BLaER1 (cell line): ENCODE measurements around the gene OR14J1.
"Not testable (repeated sequence)": the region's sequence is repeated elsewhere in the genome, so short reads cannot be mapped to it uniquely, and the experiment has no call there.

Experiments used
- H3K27ac ChIP-seq: shearing (Covaris generic); formaldehyde crosslinking; 2 replicates; pipeline ENCODE4 v1.8.1; 2022
- H3K27me3 ChIP-seq: shearing (Covaris generic); formaldehyde crosslinking; 2 replicates; pipeline ENCODE4 v1.8.1; 2022
- H3K36me3 ChIP-seq: shearing (Covaris generic); formaldehyde crosslinking; 2 replicates; pipeline ENCODE4 v1.8.1; 2022
- H3K4me1 ChIP-seq: shearing (Covaris generic); formaldehyde crosslinking; 2 replicates; pipeline ENCODE4 v1.8.1; 2022
- H3K4me2 ChIP-seq: shearing (Covaris generic); formaldehyde crosslinking; 2 replicates; pipeline ENCODE4 v1.8.1; 2022
- H3K4me3 ChIP-seq: shearing (Covaris generic); formaldehyde crosslinking; 2 replicates; pipeline ENCODE4 v1.8.1; 2022
- H3K9ac ChIP-seq: shearing (Covaris generic); formaldehyde crosslinking; 2 replicates; pipeline ENCODE4 v1.8.1; 2022
- H3K9me3 ChIP-seq: shearing (Covaris generic); formaldehyde crosslinking; 2 replicates; pipeline ENCODE4 v1.8.1; 2022
- H4K20me1 ChIP-seq: shearing (Covaris generic); formaldehyde crosslinking; 2 replicates; pipeline ENCODE4 v1.8.1; 2022
- Cebpa-rat ChIP-seq: shearing (Covaris generic); IDR thresholded peaks from 2 replicates; pipeline ENCODE4 v1.8.1; 2022

OR14J1 gene

DNA sequence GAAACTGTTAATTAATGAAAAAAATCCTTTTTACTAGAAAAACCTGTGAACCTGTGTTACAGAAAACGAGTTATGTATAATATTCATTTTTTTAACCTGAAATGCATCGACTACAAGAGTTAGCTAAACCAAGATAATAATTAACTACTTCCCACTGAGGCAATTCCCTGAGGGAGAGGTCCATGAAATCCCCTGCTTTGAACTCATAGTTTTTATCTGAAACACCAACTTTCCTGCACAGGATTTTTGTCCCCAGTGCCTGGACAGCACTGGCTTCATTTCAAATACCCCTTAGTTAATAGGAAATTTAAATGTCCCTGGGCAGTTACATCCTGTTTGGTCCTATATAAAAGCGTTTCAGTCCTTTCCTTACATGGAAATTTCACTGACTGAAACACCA, at the start of gene OR14J1:
TSS of gene OR14J1 (plus strand) at position 386 of the 400 bp plus-strand sequence. CDS start 4,989 bp downstream, outside the sequence.
- TF ChIP-seq Cebpa-rat, result no peak
- no peak within 1 kb of the TSS for H3K4me3 ChIP-seq
- H4K20me1 ChIP-seq, result no peaks in the 10 kb centered on the region

GRCh38 chr6:29251736-29252135, 49.8 kb upstream of the OR14J1 start:
- H3K4me1 ChIP-seq, result no peaks in the 10 kb centered on the region
- H4K20me1 ChIP-seq, result no peaks in the 10 kb centered on the region

More for the DNA sequence above, at the start of gene OR14J1:
- H3K4me2 ChIP-seq, result no peak within 1 kb of the TSS
- no peak within 1 kb of the TSS for H3K27ac ChIP-seq
- no peaks in the 10 kb centered on the region for H3K27me3 ChIP-seq
- H3K36me3 ChIP-seq, result no peaks in the 10 kb centered on the region
- no peaks in the 10 kb centered on the region for H3K9me3 ChIP-seq
- H3K4me1 ChIP-seq, result no peaks in the 10 kb centered on the region
- H3K9ac ChIP-seq, result no peak within 1 kb of the TSS

GRCh38 chr6:29255530-29255929, 46.0 kb upstream of the OR14J1 start:
- Histone ChIP-seq H3K4me2 (no peak overlapping the region), H3K27ac (no peak overlapping the region), H3K9me3 (no peaks in the 10 kb centered on the region), H3K4me3 (no peak overlapping the region), H4K20me1 (no peaks in the 10 kb centered on the region), H3K9ac (no peak overlapping the region), H3K4me1 (no peaks in the 10 kb centered on the region), H3K27me3 (no peaks in the 10 kb centered on the region), H3K36me3 (no peaks in the 10 kb centered on the region)
- no peak for TF ChIP-seq Cebpa-rat

More at GRCh38 chr6:29251736-29252135, 49.8 kb upstream of the OR14J1 start:
- Histone ChIP-seq H3K4me3 (no peak overlapping the region), H3K4me2 (no peak overlapping the region), H3K27me3 (no peaks in the 10 kb centered on the region), H3K27ac (no peak overlapping the region), H3K9ac (no peak overlapping the region), H3K9me3 (no peaks in the 10 kb centered on the region), H3K36me3 (no peaks in the 10 kb centered on the region)
- no peak for TF ChIP-seq Cebpa-rat

DNA sequence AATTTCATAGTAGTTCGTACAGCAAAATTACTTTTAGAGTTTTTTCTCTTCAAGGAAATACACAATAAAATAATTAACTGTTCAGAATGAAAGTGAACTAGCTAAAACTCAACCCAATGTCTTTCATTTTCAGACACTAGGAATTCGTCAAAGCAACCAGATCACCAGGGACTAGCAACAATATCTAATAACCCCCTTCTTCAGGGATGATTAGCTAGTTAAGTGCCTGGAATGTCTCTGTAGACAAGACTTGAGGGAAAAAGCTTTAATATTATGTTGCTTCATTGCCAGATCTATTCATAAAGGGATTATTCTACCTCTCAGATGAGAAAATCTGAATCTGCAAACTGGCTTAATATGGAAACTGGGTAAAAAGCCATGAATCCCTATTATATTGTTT, 41.8 kb upstream of the OR14J1 start:
- Histone ChIP-seq H3K9me3 (peaks cover 3% of the 10 kb centered on the region), H4K20me1 (no peaks in the 10 kb centered on the region), H3K27me3 (no peaks in the 10 kb centered on the region), H3K4me1 (no peaks in the 10 kb centered on the region), H3K4me2 (no peak overlapping the region), H3K9ac (no peak overlapping the region), H3K27ac (no peak overlapping the region), H3K4me3 (no peak overlapping the region), H3K36me3 (no peaks in the 10 kb centered on the region)
- TF ChIP-seq Cebpa-rat, result no peak

GRCh38 chr6:29263001-29263400, 38.5 kb upstream of the OR14J1 start:
- H4K20me1 ChIP-seq, result no peaks in the 10 kb centered on the region
- H3K4me3 ChIP-seq, result no peak overlapping the region
- H3K27ac ChIP-seq, result no peak overlapping the region
- H3K36me3 ChIP-seq, result no peaks in the 10 kb centered on the region
- no peaks in the 10 kb centered on the region for H3K4me1 ChIP-seq
- H3K27me3 ChIP-seq, result no peaks in the 10 kb centered on the region
- H3K9ac ChIP-seq, result no peak overlapping the region
- H3K4me2 ChIP-seq, result no peak overlapping the region
- peaks cover 8% of the 10 kb centered on the region for H3K9me3 ChIP-seq
- no peak for TF ChIP-seq Cebpa-rat

- Histone ChIP-seq H3K4me3 (no peak overlapping the region), H4K20me1 (no peaks in the 10 kb centered on the region), H3K4me2 (no peak overlapping the region), H3K36me3 (no peaks in the 10 kb centered on the region), H3K4me1 (no peaks in the 10 kb centered on the region), H3K27me3 (no peaks in the 10 kb centered on the region), H3K9me3 (no peaks in the 10 kb centered on the region), H3K27ac (no peak overlapping the region), H3K9ac (no peak overlapping the region)
- TF ChIP-seq Cebpa-rat, result no peak
Observed at GRCh38 chr6:29294499-29294914, 7.0 kb upstream of the OR14J1 start.

- Histone ChIP-seq H3K27ac (no peak overlapping the region), H3K4me1 (no peaks in the 10 kb centered on the region), H3K9me3 (no peaks in the 10 kb centered on the region), H3K27me3 (no peaks in the 10 kb centered on the region), H3K4me3 (no peak overlapping the region), H3K36me3 (no peaks in the 10 kb centered on the region), H3K4me2 (no peak overlapping the region), H3K9ac (no peak overlapping the region), H4K20me1 (no peaks in the 10 kb centered on the region)
- TF ChIP-seq Cebpa-rat, result no peak
Observed at GRCh38 chr6:29295181-29295585, 6.3 kb upstream of the OR14J1 start.

DNA sequence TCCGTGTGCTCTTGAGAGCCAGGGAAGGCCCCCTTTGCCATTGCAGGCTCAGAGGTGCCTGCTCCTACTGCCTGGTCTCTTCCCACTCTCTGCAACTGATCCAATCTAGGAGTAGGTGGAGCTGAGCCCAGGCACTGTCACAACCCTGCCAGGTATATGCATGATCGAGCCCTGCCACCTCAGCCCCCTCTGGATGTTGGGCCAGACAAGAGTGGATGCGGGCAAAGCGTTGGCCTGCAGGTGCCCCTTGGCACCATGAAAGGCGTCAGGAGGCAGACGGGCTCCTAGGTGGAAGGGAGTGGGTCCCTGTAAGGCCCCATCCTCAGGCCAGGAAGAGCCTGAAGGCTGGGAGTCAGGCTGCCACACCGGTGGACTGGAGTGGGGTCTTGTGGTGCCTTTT, 5.9 kb upstream of the OR14J1 start:
- no peaks in the 10 kb centered on the region for H3K4me1 ChIP-seq
- H3K9ac ChIP-seq, result no peak overlapping the region
- H4K20me1 ChIP-seq, result no peaks in the 10 kb centered on the region
- H3K27me3 ChIP-seq, result no peaks in the 10 kb centered on the region
- H3K4me2 ChIP-seq, result no peak overlapping the region
- H3K9me3 ChIP-seq, result no peaks in the 10 kb centered on the region
- no peak overlapping the region for H3K27ac ChIP-seq
- H3K36me3 ChIP-seq, result no peaks in the 10 kb centered on the region
- no peak overlapping the region for H3K4me3 ChIP-seq
- no peak for TF ChIP-seq Cebpa-rat

GRCh38 chr6:29319931-29320330, 18.4 kb downstream of the OR14J1 start:
- Histone ChIP-seq H3K4me2 (no peak overlapping the region), H3K9me3 (no peaks in the 10 kb centered on the region), H4K20me1 (no peaks in the 10 kb centered on the region), H3K4me3 (no peak overlapping the region), H3K27ac (no peak overlapping the region), H3K4me1 (no peaks in the 10 kb centered on the region), H3K36me3 (no peaks in the 10 kb centered on the region), H3K27me3 (no peaks in the 10 kb centered on the region), H3K9ac (no peak overlapping the region)
- no peak for TF ChIP-seq Cebpa-rat

GRCh38 chr6:29323332-29323731, 21.8 kb downstream of the OR14J1 start:
- not testable (repeated sequence) for H3K4me3 ChIP-seq, H3K4me2 ChIP-seq, H4K20me1 ChIP-seq, H3K27ac ChIP-seq, H3K9ac ChIP-seq, H3K4me1 ChIP-seq, H3K36me3 ChIP-seq, H3K27me3 ChIP-seq, H3K9me3 ChIP-seq

DNA sequence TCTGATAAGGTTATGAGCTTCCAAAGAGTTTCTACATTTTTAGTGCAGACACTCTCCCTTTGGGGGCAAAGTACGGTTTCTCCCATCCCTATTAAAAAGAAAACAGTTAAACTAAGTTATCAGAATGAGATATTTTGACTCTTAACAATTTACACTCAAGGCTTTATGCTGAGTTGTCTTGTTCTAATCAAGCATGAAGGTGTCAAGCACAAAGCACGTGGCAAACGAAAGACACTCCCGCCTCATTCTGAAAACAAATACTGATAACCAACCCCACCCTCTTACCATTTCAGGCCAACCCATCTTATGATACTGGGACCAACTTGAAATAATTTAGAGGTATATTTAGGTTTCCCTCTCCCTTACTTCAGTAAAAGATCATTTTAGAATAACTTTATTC, 24.3 kb downstream of the OR14J1 start:
- H4K20me1 ChIP-seq, result no peaks in the 10 kb centered on the region
- H3K4me3 ChIP-seq, result no peak overlapping the region
- no peaks in the 10 kb centered on the region for H3K27me3 ChIP-seq
- H3K9ac ChIP-seq, result no peak overlapping the region
- H3K36me3 ChIP-seq, result no peaks in the 10 kb centered on the region
- no peak for TF ChIP-seq Cebpa-rat
- no peaks in the 10 kb centered on the region for H3K9me3 ChIP-seq
- no peaks in the 10 kb centered on the region for H3K4me1 ChIP-seq
- H3K4me2 ChIP-seq, result no peak overlapping the region
- H3K27ac ChIP-seq, result no peak overlapping the region
